SIG-M5 (cell line): ENCODE measurements around the gene MCCC2.
"Not testable (repeated sequence)": the region's sequence is repeated elsewhere in the genome, so short reads cannot be mapped to it uniquely, and the experiment has no call there.

ENCODE experiments used
- DNase-seq: peaks from one replicate; lab custom pipeline; 2025; lab: John Stamatoyannopoulos, UW

Gene MCCC2

DNA sequence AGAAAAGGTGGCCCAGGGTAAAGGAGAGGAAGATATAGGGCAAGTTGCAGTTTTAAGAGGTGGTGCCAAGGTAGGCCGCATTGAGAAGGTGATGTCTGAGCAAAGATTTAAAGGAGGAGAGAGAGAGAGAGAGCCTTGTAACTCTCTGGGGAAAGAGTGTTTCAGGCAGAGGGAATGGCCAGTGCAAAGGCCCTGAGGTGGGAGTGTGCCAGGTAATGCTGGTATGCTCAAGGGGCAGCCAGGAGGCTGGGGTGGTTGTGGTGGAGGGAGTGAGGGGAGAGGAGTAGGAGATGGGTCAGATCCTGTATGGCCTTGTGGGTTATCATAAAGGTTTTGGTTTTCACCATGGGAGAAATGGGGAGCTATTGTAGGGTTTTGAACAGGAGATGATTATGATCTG is 9.9 kb downstream of the MCCC2 start:
- no peak for DNase-seq

DNA sequence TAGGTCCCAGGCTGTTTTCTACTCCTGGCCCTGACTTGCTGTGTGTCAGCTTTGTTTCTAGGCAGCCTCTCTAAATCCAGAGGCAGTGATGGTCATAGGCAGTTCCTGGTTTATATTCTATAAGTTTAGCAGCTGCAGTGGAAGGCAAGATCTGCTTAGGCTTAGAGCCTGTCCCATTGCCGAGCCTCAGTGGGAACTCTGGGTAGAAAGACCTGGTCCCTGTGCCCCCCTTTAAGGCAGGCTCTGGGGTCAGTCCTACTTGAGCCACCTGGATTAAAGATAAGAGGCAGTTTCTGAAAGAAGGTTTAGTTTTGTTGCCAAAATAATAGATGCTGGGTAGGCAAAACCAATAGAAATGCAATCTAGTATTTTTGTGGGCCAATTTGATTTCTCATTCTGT is 13.6 kb downstream of the MCCC2 start:
- no peak for DNase-seq

DNA sequence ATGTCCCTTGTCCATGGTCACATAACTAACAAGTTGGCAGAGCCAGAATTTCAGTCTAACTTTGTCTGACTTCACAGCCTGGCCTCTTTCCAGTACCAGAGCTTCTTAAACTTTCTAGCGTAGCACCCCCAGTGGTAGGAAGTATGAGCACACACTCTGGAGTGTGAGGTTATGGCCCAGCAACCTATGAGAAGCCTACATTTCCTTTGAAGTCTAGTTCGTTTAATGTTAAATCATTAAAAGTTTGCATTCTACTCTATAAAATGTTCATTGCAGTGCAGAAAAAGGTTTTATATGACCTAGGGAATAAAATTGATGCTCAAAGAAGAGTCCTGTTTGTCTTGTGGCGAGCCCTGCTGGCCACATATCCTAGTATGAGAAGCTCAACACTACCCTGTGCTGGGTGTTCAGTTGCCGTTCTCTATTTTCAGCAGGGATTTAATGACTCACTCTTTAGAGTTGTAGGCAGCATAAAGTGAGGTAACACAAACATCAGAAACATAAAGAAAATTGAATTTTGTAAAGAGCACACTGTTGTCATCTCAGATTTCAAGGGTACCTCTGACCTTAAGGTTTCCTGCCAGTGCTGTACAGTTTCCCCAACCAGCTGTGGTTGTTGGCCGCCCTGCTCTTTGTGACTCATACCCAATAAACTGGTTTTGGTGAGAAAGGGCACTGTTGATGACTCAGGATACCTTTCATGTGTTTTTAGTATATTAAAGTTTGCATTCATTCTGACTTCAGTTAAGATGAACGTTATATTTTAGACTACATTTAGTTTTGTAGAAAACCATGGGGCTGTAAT is 14.3 kb downstream of the MCCC2 start:
- no peak for DNase-seq

DNA sequence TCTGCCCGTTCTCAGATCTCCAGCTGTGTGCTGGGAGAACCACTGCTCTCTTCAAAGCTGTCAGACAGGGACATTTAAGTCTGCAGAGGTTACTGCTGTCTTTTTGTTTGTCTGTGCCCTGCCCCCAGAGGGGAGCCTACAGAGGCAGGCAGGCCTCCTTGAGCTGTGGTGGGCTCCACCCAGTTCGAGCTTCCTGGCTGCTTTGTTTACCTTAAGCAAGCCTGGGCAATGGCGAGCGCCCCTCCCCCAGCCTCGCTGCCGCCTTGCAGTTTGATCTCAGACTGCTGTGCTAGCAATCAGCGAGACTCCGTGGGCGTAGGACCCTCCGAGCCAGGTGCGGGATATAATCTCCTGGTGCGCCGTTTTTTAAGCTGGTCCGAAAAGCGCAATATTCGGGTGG is 22.8 kb downstream of the MCCC2 start:
- not testable (repeated sequence) for DNase-seq

DNA sequence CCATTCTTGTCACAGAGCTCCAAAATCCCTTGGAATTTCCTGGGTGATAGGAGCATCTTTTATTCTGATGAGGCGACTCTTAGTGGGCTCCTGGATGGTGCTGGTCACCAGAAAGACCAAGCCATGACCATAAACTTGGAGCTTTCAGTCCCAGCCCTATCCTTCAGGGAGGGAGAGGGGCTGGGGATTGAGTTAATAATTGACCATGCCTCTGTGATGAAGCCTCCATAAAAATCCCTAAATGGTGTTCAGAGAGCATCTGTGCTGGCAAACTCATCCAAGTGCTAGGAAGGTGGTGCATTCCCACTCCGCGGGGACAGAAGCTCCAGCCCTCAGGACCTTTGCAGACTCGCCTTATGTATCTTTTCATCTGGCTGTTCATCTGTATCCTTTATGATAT is 28.7 kb downstream of the MCCC2 start:
- no peak for DNase-seq

DNA sequence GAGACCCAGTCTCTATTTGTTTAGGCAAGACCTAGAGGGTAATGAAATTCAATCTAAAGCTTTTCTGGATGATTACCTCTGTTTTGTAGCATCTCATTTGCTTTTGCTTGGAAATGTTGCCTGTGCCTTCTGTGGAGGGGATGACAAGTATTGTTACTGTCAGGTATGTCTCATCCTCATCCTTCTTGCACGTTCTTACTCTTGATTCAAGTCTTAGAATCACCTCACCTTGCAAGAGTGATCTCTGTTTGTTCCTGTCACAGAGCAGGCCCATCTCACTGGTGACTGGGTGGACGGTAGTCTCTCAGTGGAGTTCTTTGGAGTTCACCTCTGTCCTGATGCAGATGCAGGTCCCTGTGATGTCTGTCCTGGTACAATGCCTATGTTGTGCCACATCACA is 33.5 kb downstream of the MCCC2 start:
- no peak for DNase-seq

DNA sequence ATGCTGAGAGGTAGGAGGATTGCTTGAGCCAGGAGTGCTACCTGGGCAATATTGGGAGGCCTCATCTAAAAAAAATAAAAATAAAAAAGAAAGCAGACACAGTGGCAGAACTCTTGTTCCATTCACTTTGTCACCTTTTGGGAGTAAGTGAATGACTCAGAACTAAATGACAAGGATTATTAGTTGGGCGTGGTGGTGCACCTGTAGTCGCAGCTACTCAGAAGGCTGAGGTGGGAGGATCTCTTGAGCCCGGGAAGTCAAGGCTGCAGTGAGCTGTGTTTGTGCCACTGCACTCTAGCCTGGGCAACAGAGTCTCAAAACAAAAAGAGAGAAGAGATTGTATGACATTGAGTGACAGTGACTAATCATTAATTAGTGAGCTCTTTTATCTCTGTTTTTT is 34.1 kb downstream of the MCCC2 start:
- no peak for DNase-seq

DNA sequence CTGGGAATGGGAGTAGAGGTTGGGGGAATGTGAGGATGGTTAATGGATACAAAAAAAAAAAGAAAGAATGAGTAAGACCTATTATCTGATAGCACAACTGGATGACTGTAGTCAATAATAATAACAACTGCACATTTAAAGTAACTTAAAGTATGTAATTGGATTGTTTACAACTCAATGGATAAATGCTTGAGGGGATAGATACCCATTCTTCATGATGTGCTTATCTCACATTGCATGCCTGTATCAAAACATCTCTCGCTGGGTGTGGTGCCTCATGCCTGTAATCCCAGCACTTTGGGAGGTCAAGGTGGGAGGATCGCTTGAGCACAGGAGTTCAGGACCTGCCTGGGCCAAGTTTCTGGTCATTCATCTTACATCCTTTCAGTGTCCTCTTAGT is 34.6 kb downstream of the MCCC2 start:
- DNase-seq: no peak

DNA sequence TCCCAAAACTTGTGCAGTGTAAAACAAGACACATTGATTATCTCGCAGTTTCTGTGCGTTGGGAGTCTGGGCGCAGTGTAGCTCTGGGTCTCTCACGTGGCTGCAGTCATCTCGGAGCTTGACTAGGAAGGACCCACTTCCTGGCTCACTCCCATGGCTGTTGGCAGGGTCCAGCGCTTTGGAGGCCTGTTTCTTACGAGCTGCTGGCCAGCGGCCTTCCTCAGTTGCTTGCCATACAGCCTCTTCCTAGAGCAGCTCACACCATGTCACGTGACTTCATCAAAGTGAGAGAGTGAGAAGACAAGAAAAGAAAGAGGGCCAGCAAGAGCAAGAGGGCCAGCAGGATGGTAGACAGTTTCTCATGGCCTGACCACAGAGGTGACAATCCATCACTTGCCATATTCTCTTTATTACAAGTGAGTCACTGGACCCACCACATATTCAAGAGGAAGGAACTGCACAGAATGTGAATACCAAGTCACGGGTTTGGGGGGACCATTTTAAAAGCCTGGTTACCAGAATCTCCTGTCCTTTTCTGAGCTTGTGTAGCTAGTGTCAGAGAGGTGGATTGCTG is 36.2 kb downstream of the MCCC2 start:
- no peak for DNase-seq

DNA sequence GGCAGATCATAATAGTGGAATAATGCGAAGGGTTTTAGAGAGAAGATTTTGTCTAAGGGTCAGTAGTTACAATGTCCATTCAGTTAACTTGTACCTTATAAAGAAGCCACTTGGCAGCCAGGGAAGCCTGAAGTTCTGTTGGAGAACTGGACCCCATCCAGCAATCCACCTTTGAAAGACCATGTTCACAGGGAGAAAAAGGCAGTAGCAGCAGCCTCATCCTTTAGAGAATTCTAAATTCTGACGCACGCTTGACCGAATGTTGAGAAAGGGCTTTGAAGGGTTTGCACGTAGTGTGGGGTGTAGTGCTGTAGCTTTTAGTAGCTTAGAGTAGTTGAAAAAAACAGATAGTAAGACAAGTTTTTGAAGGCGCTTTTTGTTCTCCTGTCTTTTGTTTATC is 42.8 kb downstream of the MCCC2 start:
- no peak for DNase-seq

DNA sequence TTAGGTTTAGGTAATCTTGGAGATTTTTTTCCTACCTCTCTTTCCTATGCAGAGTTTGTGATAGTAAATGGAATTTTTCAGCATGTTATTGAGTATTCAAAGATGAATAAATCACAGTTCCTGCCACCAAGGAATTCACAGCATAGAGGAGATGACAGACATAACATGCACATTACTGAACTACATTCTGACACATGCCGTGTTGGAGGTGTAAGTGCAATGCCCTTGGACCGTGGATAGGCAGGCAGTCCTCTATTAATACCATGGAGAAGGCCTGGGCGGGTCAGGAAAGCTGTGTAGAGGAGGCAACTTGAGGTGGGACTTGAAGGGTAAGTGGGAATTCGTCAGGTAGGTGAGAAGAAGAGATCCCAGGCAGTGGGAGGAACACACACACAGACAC is 43.9 kb downstream of the MCCC2 start:
- DNase-seq: no peak

DNA sequence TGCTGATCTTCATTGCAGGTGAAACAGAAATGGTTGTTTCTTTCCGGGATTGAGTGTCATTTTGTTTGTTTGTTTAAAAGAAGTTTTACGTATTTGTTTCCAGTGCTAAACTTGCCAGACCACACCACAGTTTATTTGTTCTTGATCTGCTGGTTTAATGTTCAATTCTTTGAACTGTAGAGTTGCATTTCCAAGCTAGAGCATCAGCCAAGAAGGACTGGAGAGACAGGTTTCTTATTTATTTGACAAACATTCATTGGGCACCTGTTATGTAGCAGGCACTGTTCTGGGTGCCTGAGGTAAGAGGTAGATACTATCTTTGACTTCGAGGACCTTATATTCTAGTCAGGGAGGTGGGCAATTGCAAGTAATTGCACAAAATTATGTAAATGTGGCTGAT is 45.0 kb downstream of the MCCC2 start:
- DNase-seq: no peak

DNA sequence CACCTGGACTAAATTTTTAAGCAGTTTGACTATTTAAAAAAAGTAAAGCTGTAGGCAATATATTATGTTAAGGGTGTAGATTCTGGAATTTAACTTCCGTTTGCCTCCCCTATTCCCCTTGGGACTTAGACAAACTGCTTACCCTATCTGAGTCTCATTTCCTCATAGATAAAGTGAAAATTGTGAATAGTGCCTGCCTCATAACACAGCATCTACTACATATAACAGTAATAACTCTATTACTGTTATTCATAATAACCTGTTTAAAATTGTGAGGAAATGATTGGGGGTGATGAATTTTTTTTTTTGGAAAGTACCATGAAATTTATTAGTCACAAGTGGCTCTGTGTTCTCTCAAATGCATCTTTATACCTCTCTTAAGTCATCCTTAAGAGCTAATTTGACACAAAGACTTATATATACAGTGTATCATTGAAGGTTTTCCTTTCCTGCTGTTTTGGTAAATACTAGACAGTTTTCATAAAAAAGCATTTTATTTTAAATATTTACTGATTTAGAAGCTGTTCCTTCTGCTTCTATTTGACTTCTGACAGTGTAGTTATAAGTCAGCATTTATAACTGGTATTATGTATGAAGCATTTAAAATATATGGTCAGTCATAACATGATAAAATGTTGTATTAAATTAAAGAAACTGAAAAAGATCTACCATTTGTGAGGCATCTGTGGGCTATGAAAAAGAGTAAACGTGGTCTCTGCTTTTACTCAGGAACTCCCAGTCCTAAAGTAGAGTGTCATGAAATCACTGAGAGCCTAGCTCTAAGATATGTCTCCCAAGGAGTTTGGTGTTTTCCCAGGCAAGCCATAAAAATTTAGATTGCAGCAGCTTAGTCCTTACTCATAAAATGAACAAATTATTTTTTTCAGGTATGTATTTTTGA is 46.4 kb downstream of the MCCC2 start:
- no peak for DNase-seq

DNA sequence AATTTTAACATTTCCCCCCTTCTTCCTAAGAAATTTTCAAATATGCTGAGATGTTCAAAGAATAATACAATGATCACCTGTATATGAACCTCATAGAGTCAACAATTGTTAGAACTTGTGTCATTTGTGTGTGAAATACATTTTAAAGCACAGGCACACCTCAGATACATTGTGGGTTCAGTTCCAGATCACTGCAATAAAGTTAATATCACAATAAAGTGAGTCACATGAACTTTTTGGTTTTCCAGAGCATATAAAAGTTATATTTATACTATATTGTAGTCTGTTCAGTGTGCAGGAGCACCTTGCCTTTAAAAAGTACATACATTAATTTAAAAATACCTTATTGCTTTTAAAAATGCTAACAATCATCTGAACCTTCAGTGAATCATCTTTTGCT is 50.0 kb downstream of the MCCC2 start:
- DNase-seq: no peak

DNA sequence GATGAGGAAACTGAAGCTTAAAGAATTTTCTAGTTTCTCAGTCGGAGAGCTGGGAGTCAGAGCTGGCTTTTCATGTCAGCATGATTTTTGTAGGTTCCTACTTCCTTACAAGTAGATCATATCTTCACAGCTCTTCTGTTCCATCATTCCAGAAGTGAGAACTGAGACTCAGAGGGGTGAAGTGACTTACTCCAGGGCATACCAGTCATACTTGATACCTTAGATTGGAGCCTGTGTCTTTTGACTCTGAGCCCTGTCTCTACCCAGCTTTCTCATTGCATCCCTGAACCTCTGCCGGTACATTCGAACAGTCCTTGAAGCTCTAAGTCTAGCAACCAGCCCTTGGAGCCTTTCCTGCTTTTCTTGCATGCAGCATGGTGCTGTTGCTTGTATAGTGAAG is 53.3 kb downstream of the MCCC2 start:
- no peak for DNase-seq

DNA sequence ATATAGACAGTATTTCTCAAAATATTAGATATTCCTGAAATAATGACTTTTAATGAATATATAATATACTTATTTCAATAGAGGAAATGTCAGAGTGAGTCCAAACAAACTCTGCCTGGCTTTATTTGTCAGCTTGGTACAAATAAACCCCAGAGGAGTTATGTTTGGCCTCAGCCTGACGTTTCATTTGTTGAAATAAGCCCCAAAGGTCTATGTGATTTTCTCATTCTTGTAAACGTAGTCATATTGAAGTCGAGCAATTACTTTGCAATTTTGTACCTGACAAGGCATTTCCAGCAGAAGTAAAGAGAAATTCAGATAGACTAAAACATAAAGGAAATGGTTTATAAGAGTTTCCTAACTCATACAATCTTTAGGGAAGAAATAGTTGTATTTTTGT is 57.9 kb downstream of the MCCC2 start:
- no peak for DNase-seq

DNA sequence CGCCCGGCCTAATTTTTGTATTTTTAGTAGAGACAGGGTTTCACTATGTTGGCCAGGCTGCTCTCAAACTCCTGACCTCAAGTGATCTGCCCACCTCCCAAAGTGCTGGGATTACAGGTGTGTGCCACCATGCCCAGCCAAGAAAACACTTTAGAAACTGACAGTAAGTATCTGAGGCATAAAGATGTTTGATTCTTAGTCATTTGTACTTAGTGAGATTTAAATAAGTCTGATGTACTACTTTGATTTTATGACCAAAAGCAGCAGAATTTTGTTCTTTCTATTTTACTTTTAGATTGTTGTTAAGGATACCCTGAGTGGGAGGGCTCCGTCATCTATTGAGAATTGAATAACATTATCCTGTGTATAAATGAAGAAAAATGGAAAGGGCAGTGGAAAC is 63.8 kb downstream of the MCCC2 start:
- not testable (repeated sequence) for DNase-seq

DNA sequence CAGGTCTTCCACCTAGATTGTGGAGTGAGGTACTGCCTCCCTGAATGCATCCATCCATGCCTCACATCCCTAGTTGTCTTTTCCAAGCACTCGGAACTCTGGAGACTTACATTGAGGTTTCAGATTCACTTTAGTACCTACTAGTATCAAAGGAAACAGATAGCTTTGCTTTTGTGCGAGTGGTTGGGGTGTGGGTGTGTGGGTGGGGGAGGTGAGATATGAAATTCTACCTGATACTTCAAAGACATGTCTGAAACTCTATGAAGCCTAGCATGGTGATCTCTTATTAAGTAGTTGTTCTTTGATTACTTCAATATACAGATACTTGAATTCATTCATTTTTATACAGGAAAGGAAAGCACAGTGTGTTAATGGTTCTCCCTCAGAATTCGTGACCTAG is 64.4 kb downstream of the MCCC2 start:
- DNase-seq: no peak

DNA sequence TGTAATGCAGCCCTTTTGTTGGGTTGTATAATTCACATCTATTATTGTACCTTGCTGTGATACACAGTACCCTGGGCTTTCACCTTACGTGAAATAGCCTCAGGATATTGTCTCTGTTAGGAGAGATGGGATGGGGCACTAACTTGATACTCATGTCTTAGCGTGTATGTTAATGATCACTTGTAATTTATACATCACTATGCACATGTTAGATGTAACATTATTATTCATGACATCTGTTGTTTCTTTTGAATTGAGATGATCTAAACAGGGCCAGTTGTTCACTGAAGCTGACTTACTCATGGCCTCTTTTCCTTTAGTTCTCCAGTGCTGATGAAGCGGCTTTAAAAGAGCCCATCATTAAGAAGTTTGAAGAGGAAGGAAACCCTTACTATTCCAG is 65.2 kb downstream of the MCCC2 start:
- no peak for DNase-seq

DNA sequence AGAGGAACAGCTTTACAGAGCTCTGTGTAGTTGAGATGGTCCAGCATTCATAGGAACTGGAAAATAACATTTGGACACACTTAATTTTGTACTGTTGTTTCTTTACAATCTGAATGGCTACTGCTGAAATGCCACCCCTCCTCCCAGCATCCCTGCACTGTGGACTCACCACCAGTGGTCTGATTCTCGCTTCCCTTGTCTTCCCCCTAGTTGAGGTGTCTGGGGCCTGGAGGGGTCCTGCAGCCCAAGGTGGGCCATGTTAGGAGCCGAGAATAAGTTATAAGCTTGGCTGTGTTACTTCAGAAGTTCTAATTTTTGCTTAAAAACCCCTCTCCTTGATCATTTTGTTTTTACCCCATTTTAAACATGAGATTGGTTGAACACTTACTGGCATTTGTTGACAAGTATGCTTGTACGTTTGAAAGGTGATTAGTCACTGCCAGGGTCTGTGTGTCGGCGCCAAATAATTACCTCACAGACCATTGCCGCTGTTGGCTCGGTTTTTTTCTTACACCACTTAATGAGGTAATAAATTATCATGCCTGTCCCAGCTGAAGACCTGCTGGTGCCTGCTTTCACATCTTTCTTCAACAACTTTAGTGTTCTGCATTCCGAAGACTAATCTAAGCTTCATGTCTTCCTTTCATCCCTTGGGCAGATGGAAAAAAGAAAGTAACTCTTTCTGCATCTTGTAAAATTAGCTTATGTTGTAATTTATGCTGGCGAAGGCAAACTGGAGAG is 65.8 kb downstream of the MCCC2 start:
- DNase-seq: no peak

DNA sequence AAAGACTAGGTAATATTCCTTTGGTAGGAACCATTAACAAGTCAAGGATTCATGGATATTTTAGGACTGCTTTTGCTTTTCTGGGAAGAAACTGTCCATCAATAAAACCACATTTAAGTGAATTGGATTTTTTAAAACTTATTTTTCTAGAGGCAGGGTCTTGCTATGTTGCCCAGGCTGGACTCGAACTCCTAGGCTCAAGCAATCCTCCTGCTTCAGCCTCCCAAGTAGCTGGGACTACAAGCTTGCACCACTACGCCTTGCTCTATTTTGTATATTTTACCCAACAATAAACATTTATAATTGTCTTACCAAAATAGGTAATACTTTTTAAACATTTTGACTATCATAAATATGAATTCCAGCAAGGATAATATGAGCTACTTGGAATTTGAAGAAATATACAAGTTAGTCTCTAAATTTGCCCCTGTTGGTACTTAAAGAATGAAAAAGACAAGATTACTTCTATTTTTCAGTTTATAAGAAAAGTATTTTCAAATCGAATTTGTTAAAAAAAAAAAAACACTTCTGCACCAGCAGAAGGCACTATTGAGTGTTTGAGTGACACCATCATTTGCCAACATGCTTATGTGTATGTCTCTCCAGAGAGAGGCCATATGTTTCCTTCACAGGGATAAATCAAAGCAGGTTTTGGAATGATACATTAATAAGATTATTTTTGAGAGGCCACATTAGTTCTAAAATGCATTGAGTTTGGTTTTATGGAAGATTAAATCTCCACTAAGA is 71.9 kb downstream of the MCCC2 start:
- DNase-seq: no peak

DNA sequence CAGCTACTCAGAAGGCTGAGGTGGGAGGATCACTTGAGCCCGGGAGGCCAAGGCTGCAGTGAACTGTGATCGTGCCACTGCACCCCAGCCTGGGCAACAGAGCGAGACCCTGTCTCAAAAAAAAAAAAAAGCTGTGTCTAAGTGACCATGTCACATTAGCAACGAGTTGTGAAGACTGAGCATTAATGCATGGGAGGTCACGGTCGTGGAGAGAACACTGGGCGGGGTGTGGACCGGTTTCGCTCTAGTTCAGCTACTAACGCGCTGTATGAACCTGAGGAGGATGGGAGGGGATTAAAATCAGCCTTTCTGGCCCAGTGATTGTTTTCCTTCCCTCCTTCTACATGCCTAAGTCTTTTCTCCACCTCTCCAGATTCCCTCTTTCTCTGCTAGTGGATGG is 75.2 kb downstream of the MCCC2 start:
- DNase-seq: no peak
